Measurements from ENCODE around the gene OAF.

- TF ChIP-seq POLR2A (IDR thresholded peaks at IDR 0.05) (no peak), CTCF (IDR thresholded peaks at IDR 0.05) (no peak), EP300 (IDR thresholded peaks at IDR 0.05) (no peak)
These were observed 10.2 kb upstream of the OAF start for GRCh38 chr11:120200677-120201076.
